Hypothalamus (tissue), 51 donors: Measurements from ENCODE around the gene PCDHGA8.
"Not testable (repeated sequence)": the region's sequence is repeated elsewhere in the genome, so short reads cannot be mapped to it uniquely, and the experiment has no call there.

Source experiments
- DNase-seq, 51 donors: peaks; one replicate each; lab custom pipeline; 2025; lab: John Stamatoyannopoulos, UW

Gene PCDHGA8

DNA sequence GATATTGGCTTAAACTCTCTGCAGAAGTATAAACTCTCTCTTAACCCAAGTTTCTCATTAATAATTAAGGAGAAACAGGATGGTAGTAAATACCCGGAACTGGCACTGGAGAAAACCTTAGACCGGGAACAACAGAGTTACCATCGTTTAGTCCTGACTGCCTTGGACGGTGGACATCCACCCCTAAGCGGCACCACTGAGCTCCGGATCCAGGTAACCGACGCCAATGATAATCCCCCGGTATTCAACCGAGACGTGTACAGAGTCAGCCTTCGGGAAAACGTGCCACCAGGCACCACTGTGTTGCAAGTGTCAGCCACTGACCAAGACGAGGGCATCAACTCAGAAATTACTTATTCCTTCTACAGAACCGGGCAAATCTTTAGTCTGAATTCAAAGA is 6.2 kb downstream of the PCDHGA8 start:
- no peak for DNase-seq

DNA sequence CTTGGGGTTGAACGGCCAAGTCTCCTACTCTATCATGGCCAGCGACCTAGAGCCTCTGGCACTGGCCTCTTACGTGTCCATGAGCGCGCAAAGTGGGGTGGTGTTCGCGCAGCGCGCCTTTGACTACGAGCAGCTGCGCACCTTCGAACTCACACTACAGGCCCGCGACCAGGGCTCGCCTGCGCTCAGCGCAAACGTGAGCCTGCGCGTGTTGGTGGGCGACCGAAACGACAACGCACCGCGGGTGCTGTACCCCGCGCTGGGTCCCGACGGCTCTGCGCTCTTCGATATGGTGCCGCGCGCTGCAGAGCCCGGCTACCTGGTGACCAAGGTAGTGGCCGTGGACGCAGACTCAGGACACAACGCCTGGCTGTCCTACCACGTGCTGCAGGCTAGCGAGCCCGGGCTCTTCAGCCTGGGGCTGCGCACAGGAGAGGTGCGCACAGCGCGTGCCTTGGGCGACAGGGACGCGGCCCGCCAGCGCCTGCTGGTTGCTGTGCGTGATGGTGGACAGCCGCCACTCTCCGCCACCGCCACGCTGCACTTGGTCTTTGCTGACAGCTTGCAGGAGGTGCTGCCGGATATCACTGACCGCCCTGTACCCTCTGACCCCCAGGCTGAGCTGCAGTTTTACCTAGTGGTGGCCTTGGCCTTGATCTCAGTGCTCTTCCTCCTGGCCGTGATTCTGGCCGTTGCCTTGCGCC is 7.3 kb downstream of the PCDHGA8 start:
- no peak for DNase-seq

DNA sequence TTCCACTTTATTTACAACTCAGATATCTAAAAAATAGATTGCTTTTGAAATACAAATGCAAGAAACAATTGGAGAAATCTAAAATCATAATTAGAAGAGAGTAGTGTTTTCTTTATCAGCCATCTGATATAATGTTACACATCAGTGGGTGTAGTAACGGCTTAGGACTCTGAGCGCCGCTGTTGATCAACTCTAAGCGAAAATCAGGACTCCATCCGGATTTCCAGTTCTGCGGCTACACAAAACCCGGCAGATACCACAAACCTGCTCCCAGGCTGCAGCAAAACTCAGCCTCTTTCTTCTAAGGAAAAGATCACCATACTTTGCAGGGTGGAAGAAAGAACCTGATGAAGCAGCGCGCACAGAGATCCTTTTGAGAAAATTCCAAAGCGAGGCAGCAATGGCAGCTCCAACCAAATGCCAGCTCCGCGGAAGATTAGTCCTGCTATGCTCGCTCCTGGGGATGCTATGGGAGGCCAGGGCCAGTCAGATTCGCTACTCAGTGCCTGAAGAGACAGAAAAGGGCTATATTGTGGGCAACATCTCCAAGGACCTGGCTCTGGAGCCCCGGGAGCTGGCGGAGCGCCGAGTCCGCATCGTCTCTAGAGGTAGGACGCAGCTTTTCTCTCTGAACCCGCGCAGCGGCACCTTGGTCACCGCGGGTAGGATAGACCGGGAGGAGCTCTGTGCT is 10.3 kb downstream of the PCDHGA8 start, which contains the start of gene PCDHGA9:
TSS of gene PCDHGA9 (plus strand) at position 226 of the 691 bp plus-strand sequence. CDS start at position 401, 175 bp downstream.
- DNase-seq = peak in 2 of 51 donors; percentile 12 to 19

DNA sequence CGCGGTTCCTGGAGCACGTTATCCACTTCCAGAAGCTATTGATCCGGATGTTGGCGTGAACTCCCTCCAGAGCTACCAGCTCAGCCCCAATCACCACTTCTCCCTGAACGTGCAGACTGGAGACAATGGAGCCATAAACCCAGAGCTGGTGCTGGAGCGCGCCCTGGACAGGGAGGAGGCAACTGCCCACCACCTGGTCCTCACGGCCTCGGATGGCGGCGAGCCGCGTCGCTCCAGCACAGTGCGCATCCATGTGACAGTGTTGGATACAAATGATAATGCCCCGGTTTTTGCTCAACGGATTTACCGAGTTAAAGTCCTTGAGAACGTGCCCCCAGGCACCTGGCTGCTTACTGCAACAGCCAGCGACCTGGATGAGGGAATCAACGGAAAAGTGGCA is 11.0 kb downstream of the PCDHGA8 start:
- DNase-seq = no peak

DNA sequence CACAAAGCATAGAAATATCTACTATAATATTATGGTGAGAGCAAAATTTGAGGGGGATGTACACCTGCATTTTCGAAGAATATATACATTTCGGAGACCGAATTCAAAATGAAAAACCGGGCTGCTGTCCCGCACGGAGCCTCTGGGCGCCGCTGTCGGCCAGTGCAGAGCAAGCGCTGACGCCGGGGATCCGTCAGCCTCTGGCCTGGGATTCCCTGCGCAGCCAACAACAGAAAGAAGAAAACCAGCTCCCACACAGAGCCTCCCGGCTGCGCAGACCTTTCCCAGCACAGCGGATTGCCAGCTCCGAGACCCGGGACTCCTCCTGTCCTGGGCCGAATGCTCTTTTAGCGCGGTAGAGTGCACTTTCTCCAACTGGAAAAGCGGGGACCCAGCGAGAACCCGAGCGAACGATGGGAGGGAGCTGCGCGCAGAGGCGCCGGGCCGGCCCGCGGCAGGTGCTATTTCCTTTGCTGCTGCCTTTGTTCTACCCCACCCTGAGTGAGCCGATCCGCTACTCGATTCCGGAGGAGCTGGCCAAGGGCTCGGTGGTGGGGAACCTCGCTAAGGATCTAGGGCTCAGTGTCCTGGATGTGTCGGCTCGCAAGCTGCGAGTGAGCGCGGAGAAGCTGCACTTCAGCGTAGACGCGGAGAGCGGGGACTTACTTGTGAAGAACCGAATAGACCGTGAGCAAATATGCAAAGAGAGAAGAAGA is 15.5 kb downstream of the PCDHGA8 start, which contains the start of gene PCDHGB6:
TSS of gene PCDHGB6 (plus strand) at position 232 of the 716 bp plus-strand sequence. CDS start at position 414, 182 bp downstream.
- peak in 1 of 51 donors; percentile 9 for DNase-seq

DNA sequence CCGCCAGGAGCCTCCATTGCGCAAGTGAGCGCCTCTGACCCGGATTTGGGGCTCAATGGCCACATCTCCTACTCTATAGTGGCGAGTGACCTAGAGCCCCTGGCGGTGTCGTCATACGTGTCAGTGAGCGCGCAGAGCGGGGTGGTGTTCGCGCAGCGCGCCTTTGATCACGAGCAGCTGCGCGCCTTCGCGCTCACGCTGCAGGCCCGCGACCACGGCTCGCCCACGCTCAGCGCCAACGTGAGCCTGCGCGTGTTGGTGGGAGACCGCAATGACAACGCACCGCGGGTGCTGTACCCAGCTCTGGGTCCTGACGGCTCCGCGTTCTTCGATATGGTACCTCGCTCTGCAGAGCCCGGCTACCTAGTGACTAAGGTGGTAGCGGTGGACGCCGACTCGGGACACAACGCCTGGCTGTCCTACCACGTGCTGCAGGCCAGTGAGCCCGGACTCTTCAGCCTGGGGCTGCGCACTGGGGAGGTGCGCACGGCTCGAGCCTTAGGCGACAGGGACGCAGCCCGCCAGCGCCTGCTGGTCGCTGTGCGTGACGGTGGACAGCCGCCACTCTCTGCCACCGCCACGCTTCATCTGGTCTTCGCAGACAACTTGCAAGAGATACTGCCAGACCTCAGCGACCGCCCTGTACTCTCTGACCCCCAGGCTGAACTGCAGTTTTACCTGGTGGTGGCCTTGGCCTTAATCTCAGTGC is 17.3 kb downstream of the PCDHGA8 start:
- no peak for DNase-seq

DNA sequence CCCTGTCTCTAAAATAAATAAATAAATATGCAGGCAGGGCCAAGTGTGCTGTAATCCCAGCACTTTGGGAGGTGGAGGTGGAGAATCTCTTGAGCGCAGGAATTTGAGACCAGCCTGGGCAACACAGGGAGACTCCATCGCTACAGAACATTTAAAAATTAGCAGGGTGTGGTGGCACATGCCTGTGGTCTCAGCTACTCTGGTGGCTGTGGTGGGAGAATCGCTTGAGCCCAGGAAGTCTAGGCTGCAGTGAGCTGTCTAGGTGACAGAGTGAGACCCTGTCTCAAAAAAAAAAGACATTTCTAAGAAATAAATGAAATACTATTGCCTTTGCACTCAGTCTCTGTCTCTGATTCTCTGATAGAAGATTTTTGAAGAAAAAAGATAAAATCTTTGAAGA is 19.1 kb downstream of the PCDHGA8 start:
- DNase-seq = no peak

DNA sequence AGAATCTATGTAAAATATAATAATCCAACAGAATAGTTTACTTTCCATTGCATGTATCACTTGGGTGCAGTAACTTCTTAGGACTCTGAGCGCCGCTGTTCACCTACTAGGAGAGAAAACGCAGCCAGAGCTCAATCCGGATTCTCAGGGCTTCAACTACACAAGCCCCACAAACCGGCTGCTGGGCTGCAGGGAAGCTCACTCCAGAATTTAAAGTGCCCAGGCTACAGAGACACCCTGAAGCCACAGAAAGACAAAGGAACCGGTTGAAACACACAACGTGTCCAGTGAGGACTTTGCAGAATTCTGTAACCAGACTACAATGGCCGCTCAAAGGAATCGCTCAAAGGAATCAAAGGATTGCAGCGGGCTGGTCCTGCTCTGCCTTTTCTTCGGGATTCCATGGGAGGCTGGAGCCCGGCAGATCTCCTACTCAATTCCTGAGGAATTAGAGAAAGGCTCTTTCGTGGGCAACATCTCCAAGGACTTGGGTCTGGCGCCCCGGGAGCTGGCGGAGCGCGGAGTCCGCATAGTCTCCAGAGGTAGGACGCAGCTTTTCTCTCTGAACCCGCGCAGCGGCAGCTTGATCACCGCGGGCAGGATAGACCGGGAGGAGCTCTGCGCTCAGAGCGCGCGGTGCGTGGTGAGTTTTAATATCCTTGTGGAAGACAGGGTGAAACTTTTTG is 20.6 kb downstream of the PCDHGA8 start, which contains the start of gene PCDHGA10:
TSS of gene PCDHGA10 (plus strand) at position 134 of the 686 bp plus-strand sequence. CDS start at position 323, 189 bp downstream.
- DNase-seq = peak in 3 of 51 donors; percentile 9 to 20 (median 10)

DNA sequence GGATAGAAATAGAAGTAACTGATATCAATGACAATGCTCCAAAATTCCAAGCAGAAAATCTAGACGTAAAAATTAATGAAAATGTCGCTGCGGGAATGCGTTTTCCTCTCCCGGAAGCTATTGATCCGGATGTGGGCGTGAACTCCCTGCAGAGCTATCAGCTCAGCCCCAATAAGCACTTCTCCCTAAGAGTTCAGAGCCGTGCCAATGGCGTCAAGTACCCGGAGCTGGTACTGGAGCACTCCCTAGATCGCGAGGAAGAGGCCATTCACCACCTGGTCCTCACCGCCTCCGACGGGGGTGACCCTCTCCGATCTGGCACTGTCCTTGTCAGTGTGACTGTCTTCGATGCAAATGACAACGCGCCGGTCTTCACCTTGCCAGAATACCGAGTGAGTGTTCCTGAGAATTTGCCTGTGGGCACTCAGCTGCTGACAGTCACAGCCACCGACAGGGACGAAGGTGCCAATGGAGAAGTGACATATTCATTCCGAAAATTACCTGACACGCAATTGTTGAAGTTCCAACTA is 21.2 kb downstream of the PCDHGA8 start:
- no peak for DNase-seq

DNA sequence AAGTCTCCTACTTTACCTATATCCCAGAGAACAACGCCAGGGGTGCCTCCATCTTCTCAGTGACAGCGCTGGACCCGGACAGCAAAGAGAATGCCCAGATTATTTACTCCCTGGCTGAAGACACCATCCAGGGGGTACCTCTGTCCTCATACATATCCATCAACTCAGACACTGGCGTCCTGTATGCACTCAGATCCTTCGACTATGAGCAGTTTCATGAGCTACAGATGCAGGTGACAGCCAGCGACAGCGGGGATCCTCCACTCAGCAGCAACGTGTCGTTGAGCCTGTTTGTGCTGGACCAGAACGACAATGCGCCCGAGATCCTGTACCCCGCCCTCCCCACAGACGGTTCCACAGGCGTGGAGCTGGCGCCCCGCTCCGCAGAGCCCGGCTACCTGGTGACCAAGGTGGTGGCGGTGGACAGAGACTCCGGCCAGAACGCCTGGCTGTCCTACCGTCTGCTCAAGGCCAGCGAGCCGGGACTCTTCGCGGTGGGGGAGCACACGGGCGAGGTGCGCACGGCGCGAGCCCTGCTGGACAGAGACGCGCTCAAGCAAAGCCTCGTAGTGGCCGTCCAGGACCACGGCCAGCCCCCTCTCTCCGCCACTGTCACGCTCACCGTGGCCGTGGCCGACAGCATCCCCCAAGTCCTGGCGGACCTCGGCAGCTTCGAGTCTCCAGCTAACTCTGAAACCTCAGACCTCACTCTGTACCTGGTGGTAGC is 22.3 kb downstream of the PCDHGA8 start:
- not testable (repeated sequence) for DNase-seq

DNA sequence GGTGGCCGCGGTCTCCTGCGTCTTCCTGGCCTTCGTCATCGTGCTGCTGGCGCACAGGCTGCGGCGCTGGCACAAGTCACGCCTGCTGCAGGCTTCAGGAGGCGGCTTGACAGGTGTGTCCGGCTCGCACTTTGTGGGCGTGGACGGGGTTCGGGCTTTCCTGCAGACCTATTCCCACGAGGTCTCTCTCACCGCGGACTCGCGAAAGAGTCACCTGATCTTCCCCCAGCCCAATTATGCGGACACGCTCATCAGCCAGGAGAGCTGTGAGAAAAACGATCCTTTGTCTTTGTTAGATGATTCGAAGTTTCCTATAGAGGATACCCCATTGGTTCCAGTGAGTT is 22.8 kb downstream of the PCDHGA8 start:
- DNase-seq = not testable (repeated sequence)

DNA sequence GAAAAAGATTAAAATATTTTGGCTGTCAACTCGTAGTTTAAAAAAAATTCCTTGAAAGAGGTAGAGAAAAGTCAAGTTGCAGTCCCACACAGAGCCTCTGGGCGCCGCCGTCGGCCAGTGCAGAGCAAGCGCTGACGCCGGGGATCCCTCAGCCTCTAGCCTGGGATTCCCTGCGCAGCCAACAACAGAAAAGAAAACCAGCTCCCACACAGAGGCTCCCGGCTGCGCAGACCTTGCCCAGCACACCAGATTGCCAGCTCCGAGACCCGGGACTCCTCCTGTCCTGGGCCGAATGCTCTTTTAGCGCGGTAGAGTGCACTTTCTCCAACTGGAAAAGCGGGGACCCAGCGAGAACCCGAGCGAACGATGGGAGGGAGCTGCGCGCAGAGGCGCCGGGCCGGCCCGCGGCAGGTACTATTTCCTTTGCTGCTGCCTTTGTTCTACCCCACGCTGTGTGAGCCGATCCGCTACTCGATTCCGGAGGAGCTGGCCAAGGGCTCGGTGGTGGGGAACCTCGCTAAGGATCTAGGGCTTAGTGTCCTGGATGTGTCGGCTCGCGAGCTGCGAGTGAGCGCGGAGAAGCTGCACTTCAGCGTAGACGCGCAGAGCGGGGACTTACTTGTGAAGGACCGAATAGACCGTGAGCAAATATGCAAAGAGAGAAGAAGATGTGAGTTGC is 25.2 kb downstream of the PCDHGA8 start, which contains the start of gene PCDHGB7:
TSS of gene PCDHGB7 (plus strand) at position 184 of the 679 bp plus-strand sequence. CDS start at position 367, 183 bp downstream.
- DNase-seq = peak in 16 of 51 donors; percentile 4 to 59 (median 27)

DNA sequence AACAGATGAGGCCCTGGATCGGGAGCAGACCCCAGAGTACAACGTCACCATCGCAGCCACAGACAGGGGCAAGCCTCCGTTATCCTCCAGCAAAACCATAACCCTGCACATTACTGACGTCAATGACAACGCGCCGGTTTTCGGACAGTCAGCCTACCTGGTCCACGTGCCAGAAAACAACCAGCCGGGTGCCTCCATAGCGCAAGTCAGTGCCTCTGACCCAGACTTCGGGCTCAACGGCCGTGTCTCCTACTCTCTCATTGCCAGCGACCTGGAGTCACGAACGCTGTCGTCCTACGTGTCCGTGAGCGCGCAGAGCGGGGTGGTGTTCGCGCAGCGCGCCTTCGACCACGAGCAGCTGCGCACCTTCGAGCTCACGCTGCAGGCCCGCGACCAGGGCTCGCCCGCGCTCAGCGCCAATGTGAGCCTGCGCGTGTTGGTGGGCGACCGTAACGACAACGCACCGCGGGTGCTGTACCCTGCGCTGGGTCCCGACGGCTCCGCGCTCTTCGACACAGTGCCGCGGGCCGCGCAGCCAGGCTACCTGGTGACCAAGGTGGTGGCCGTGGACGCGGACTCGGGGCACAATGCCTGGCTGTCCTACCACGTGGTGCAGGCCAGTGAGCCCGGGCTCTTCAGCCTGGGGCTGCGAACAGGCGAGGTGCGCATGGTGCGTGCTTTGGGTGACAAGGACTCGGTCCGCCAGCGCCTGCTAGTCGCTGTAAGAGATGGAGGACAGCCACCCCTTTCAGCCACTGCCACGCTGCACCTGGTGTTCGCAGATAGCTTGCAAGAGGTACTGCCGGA is 26.8 kb downstream of the PCDHGA8 start:
- DNase-seq = no peak

DNA sequence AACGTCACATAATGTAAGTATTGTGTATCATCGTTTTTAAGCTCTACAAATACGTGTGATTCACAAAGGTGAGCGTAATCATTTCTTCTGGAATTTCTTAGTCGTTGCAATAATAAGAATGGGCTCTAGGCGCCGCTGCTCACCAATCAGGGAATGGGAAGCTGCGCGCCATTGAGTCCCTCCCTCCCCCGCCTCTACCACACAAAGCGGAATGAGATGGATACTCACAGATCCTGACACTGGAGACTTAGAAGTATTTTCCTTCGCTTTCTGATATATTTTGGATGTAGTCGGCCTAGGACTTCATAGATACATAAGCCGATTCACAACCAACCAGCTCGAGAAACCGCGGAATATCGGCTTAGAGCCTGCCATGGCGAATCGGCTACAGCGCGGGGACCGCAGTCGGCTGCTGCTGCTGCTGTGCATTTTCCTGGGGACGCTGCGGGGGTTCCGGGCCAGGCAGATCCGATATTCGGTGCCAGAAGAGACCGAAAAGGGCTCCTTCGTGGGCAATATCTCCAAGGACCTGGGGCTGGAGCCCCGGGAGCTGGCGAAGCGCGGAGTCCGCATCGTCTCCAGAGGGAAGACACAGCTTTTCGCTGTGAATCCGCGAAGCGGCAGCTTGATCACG is 28.5 kb downstream of the PCDHGA8 start, which contains the start of gene PCDHGA11:
TSS of gene PCDHGA11 (plus strand) at position 197 of the 634 bp plus-strand sequence. CDS start at position 374, 177 bp downstream.
- no peak for DNase-seq

DNA sequence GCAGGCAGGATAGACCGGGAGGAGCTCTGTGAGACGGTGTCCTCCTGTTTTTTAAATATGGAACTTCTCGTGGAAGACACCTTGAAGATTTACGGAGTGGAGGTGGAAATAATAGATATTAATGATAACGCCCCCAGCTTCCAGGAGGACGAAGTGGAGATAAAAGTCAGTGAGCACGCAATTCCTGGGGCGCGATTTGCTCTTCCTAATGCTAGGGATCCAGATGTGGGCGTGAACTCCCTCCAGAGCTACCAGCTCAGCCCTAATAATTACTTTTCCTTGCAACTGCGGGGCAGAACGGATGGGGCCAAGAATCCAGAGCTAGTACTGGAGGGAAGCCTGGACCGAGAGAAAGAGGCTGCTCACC is 29.0 kb downstream of the PCDHGA8 start:
- DNase-seq = no peak

DNA sequence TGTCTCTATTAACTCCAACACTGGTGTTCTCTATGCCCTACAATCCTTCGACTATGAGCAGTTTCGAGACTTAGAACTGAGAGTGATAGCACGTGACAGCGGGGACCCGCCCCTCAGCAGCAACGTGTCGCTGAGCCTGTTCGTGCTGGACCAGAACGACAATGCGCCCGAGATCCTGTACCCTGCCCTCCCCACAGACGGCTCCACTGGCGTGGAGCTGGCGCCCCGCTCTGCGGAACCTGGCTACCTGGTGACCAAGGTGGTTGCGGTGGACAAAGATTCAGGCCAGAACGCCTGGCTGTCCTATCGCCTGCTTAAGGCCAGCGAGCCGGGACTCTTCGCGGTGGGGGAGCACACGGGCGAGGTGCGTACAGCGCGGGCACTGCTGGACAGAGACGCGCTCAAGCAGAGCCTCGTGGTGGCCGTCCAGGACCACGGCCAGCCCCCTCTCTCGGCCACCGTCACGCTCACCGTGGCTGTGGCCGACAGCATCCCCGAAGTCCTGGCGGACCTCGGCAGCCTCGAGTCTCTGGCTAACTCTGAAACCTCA is 30.4 kb downstream of the PCDHGA8 start:
- DNase-seq = no peak
